A549 treated with AZD2906 at 1 μM for 4 hours (cell line): ENCODE measurements around the gene MYOG. TPM values are rescaled to one million over a fixed set of nuclear protein-coding genes. Genes with fewer than 3 reads are reported as not detected.

Experiments
- total RNA-seq: library from RNA; stranded (reverse); fragments of 200-300 nt; extraction: Qiagen RNA extraction; gene quantifications from 5 replicates; pipeline ENCODE4 v1.2.3, GENCODE V29; 2022

MYOG gene
- not detected in 5 replicates for total RNA-seq

DNA sequence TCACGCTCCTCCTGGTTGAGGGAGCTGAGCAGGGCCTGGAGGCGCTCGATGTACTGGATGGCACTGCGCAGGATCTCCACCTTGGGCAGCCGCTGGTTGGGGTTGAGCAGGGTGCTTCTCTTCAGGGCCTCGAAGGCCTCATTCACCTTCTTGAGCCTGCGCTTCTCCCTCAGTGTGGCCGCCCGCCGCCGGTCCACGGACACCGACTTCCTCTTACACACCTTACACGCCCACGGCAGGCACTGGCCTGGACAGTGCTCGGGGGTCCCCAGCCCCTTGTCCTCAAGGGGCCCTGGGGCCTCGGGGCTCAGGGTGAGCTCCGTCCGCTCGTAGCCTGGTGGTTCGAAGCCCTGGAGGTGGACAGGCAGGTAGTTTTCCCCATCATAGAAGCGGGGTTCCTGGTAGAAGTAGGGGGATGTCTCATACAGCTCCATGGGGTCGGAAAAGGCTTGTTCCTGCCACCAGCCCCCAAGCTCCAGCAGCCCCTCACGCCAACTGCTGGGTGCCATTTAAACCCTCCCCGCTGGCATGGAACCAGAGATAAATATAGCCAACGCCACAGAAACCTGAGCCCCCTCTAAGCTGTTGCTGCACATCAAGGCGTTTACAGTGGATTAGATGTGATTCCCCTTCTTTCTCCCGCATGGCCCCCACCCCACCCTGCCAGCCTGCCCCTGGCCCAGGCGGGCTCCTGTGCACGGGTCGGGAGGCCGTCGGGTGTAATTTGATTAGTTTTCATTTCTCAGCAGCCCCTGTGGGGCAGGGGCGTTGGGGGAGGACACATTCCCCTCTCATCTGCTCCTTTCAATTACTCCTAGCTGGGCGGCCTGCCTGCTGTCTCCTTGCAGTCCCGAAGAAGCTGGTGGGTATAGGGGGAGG is at the start of gene MYOG:
MYOG (minus strand) TSS at position 485 of the 879 bp plus-strand sequence; CDS start at position 434, 51 bp downstream.

DNA sequence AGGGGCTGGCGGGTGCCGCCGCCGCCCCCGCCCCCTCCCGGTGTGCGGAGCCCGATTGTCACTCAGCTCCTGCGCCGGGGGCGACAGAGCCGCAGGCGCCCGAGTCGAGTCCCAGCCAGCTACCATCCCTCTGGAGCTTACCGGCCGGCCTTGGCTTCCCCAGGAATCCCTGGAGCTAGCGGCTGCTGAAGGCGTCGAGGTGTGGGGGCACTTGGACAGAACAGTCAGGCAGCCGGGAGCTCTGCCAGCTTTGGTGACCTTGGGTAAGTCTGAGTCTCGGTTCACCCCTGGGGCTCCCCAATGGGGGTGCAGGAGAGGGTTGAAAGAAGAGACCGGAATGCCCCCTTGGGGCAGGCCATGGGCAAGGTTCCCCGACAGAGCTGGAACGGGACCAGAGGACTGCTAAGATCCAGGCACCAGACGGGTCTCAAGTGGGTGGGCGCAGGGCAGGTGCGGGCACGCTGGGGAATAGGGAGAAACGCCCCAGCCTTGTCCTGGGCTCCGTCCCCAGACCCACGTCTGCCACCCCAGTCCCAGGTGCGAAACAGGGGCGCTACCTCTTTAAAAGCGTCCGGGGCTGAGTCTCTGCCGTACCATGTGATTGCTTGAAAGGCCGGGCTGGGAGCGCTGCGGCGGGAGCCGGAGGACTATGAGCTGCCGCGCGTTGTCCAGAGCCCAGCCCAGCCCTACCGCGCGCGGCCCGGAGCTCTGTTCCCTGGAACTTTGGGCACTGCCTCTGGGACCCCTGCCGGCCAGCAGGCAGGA is 42.0 kb upstream of the MYOG start, which contains the start of gene ADORA1:
ADORA1 (plus strand) TSS at position 61 of the 765 bp plus-strand sequence. CDS start 1,116 bp downstream, outside the sequence.

Other genes starting within 250 kb of the MYOG start
- gene RABIF, start 196.9 kb downstream of the MYOG start, total RNA-seq, result 13.7 to 15.5 TPM (median 15.1 TPM) in 5 replicates
- gene KLHL12, start 158.8 kb downstream of the MYOG start, total RNA-seq, result 16.8 to 18.4 TPM (median 17.8 TPM) in 5 replicates
- 55.5 to 63.5 TPM (median 61.9 TPM) in 5 replicates for gene ADIPOR1, start 127.7 kb downstream of the MYOG start, total RNA-seq
- gene CYB5R1, start 118.8 kb downstream of the MYOG start, total RNA-seq, result 20.7 to 25.0 TPM (median 22.5 TPM) in 5 replicates
- 46.2 to 48.0 TPM (median 46.8 TPM) in 5 replicates for gene TMEM183A, start 78.6 kb downstream of the MYOG start, total RNA-seq
- gene PPFIA4, start 59.5 kb downstream of the MYOG start, total RNA-seq, result 0.27 to 1.1 TPM (median 0.31 TPM) in 5 replicates
- 0.51 to 0.61 TPM (median 0.56 TPM) in 5 replicates for gene ADORA1, start 41.7 kb upstream of the MYOG start, total RNA-seq
- gene MYBPH, start 89.8 kb upstream of the MYOG start, total RNA-seq, result not detected in 5 replicates
- 0.11 TPM in 1 of 5 replicates, not detected in the others for gene CHI3L1, start 100.7 kb upstream of the MYOG start, total RNA-seq
- gene CHIT1, start 143.7 kb upstream of the MYOG start, total RNA-seq, result not detected in 5 replicates
- gene BTG2, start 219.5 kb upstream of the MYOG start, total RNA-seq, result 10.5 to 14.5 TPM (median 14.2 TPM) in 5 replicates